NCI-H2029 (cell line): ENCODE measurements around the gene ECHDC1.
A peak's percentile ranks its signal among the peaks of the same experiment; 100 is the strongest.
"Not testable (repeated sequence)": the region's sequence is repeated elsewhere in the genome, so short reads cannot be mapped to it uniquely, and the experiment has no call there.

Experiments
- DNase-seq: peaks from one replicate; lab custom pipeline; 2025; lab: John Stamatoyannopoulos, UW

ECHDC1 gene, protein sequence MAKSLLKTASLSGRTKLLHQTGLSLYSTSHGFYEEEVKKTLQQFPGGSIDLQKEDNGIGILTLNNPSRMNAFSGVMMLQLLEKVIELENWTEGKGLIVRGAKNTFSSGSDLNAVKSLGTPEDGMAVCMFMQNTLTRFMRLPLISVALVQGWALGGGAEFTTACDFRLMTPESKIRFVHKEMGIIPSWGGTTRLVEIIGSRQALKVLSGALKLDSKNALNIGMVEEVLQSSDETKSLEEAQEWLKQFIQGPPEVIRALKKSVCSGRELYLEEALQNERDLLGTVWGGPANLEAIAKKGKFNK

DNA sequence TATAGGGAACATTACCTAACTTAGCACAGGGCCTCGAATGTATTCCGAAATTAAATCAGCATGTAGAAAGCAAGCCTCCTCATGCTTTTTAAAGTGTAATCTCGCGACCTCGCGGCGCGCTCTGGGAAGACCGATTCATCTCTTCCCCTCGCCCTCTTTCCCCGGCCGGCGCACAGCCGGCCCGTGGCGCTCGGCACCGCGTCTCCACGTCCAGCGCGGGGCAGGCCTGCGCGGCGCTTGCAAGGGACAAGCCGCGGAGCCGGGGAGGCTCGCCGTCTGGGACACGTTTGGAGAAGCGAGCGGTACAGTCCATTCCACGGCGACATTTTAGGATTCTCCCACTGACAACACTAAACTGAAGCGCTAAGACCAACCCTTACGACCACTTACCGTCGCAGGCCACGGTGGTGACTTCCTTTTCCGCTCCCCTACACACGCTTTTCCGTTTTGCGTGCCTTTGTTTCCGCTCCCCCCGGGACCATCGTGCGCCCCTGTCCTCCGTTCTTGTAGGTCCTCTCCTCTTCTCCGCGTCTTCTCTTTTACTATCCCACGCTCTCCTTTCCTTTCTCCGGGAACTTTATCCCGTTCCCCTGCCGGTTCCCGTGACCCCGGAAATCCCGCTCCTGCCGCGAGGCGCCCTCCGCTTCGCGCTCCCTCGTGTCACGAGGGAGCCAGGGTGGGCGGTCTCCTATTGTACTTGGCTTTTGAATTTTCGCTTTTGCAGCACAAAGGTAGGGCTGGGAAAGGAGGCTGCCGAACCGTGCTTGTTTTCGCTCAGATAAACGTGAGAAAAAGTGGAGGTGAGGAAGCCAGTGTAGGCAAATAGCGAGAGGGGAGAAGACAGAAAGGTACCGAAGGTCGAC lies at the start of gene ECHDC1:
Gene ECHDC1, minus strand, starts transcription at position 664 of the 863 bp plus-strand sequence. CDS start 12,581 bp downstream, outside the sequence.
- DNase-seq: peak; percentile 97

DNA sequence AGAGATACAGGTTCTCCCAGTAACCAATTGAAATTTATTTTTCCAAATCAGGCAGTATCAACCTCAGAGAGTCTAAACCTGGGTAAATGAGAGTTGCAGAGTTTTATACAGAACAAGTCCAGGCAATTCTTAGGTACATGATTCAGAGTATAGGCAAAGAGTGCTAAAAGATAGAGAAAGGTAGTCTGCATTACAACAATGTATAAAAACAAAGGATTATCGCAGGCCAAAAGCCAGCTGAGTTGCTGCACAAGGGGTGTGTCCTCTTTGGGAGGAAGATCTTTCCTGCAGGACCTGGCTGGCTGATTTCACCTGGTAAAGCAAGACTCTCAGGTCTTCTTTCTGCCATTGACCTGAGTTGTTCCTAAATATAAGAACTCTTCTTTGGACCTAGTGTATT lies 48.9 kb upstream of the ECHDC1 start:
- DNase-seq: no peak

GRCh38 chr6:127391094-127391953 lies 47.9 kb upstream of the ECHDC1 start:
- no peak for DNase-seq

- DNase-seq: no peak
Measured at GRCh38 chr6:127389706-127390105, 46.3 kb upstream of the ECHDC1 start.

DNA sequence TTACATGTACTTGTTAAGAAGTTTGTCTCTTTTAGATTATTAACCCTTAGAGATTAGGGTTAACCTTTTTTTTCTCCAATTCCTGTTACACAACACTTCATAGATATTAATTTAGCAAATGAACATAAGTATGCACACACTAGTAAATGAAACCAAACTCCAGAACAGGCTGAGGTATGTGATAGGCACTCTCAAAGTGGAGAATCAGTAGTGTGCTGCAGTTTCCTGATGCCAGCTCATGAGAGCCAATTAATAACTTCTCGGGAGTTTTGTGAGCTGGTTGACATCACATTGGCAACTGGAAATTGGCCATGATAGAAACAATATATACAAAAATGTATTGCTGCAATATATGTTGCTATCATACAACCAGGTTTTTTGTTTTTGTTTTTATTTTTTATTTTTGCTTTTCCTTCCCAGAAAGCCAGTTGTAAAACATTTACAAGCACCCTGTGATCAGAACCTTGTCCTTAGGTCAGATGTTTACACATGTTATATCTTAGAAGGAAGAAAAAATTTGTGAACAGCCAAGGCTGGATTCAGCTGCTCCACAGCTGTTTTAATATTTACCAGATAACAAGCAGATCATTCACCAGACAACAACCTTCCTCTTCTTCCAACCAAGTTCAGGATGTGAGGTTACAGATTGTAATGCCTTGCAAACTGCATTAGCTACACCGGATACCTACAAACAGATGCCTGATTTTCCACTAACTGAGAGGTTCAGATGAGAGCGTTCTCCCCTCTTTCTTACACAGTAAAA lies 42.4 kb upstream of the ECHDC1 start:
- DNase-seq: no peak

DNA sequence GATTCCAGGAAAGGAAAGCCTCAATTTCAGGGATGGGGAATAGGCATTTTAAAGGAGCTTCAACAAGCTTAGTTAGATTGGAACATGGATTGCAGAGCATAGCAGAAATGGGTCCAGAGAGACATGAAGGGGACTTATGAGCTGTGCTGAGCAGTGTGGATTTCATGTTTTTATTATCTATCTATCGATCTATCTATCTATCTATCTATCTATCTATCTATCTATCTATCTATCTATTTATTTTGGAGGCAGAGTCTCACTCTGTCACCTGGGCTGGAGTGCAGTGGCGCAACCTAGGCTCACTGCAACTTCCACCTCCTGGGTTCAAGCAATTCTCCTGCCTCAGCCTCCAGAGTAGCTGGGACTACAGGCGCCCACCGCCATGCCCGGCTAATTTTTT lies 41.4 kb upstream of the ECHDC1 start:
- not testable (repeated sequence) for DNase-seq

DNA sequence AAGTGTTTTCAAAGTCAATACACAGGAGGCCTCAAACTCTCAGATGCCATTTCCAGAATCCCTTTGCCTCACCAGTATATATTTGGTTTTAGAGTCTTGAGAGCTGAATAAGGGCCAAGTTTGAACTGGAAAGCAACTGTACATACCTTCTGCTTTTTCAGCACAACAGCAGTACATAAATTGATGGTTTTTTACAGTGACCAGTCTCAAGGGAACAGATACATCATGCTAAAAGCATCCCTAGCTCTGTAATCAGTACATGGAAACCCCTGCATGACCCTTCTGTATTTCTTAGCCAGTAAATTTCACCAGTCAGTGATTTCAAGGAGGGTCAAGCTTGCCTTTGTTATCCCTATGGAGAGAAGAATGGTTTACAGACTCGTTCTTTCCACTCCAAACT lies 40.6 kb upstream of the ECHDC1 start:
- no peak for DNase-seq

- no peak for DNase-seq
Measured at GRCh38 chr6:127382413-127382812, 39.0 kb upstream of the ECHDC1 start.

DNA sequence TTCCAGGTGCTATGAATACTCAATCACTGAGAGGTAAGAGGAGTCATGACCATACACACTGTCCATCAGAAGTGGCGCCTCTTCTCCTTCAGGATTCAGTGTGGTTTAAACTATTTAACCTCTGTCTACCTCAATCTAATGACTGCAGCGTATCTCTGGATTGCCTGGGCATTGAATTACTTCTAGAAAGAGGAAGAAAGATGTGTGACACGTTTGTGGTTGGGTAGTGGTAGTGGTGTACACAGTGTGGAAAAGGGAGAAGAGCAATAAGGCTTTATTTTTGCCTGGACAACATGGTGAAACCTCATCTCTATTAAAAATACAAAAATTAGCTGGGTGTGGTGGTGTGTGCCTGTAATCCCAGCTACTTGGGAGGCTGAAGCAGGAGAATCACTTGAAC lies 38.0 kb upstream of the ECHDC1 start:
- no peak for DNase-seq

GRCh38 chr6:127376685-127377084 lies 33.3 kb upstream of the ECHDC1 start:
- no peak for DNase-seq

DNA sequence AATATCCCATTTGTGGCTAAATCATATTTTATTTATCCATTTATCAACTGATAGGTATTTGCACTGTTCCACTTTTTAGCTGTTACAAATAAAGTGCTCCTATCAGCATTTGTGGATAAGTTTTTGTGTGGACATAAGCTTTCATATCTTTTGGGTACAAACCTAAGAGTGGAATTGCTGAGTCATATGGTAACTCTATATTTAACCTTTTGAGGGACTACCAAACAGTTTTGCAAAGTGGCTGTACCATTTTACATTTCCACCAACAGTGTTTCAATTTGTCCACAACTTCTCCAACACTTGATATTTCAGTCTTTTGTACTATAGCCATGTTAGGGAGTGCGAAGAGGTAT lies 23.6 kb upstream of the ECHDC1 start:
- no peak for DNase-seq

GRCh38 chr6:127366282-127367022 lies 23.0 kb upstream of the ECHDC1 start:
- DNase-seq: no peak

DNA sequence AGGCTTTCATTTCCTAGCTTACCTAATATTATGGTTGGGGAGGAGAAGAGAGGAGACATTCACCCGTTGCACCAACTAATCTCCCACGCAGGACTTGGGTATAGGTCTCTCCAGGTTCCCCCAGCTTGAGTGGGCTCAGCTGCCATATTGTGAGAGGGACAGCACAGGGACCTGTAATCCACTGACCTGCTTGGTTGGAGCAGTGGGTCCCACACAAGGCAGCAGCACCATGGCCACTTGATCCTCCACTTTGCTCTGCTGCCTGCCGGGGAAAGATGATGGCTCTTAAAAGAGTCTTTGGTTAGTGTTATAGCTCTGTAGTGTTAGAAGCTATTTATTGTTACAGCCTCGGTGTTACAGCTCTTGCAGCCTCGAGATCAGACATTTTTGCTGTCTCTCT lies 22.5 kb upstream of the ECHDC1 start:
- DNase-seq: no peak

DNA sequence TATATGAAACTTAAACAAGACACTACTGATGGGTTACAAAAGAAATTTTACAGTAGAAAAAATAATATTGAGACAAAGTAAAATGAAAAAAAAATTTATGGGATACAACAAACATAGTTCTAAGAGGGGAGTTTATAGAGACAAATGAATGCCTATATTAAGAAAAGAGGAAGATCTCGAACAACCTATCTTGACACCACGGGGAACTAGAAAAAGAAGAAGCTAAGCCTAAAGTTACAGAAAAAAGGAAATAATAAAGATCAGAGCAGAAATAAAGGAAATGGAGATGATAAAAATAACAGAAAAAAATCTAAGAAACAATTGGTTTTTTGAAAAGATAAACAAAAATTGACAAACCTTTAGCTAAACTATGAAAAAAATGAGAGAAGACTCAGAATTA lies 9.1 kb upstream of the ECHDC1 start:
- DNase-seq: no peak

DNA sequence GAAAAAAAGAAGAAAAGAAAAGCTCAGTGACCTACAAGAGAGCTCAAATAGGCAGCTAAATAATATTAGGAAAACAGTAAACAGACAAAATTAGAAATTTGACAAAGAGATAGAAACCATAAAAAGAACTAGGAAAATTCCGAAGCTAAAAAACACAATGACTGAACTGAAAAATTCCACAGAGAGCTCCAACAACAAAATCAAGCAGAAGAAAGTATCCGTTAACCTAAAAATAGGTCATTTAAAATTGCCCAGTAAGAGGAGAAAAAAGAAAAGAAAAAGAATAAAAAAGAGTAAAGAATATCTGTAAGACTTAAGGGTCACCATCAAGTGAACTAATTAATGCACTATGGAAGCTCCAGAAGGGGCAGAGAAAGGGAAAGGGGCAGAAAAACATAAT lies 6.6 kb upstream of the ECHDC1 start:
- no peak for DNase-seq

GRCh38 chr6:127348028-127348661 lies 4.7 kb upstream of the ECHDC1 start:
- no peak for DNase-seq

GRCh38 chr6:127347178-127347577 lies 3.8 kb upstream of the ECHDC1 start:
- peak; percentile 28 for DNase-seq

DNA sequence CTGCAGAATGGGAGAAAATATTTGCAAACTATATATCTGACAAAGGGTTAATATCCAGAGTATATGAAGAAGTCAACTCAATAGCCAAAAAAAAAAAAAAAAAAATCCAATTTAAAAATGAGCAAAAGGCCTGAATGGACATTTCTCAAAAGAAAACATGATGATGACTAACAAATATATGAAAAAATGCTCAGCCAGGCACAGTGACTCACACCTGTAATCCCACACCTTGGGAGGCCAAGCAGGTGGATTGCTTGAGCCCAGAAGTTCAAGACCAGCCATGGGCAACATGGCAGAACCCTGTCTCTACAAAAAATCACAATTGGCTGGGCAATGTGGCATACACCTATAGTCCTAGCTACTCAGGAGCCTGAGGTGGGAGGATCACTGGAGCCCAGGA lies 2.1 kb upstream of the ECHDC1 start:
- DNase-seq: no peak

- DNase-seq: no peak
Measured at GRCh38 chr6:127343809-127344659, 625 bp upstream of the ECHDC1 start.
